Muscle layer of colon (tissue), 2 donors: ENCODE data around the gene ITGB2.

Experiments used
- H3K27ac ChIP-seq: one replicate; pipeline ENCODE4 v1.7.0; 2013; ENCODE audit warnings: low read depth, mild to moderate bottlenecking, low read length, moderate library complexity
- H3K27me3 ChIP-seq, 2 donors: one replicate each; pipeline ENCODE4 v1.7.0; 2013; ENCODE audit warnings: low read length in 2 of 2, mild to moderate bottlenecking in 2 of 2; ENCODE audit not compliant: insufficient read depth in 2 of 2, control insufficient read depth in 1 of 2
- H3K36me3 ChIP-seq: one replicate; pipeline ENCODE4 v1.7.0; 2013; ENCODE audit warnings: mild to moderate bottlenecking, low read length; ENCODE audit not compliant: insufficient read depth
- H3K4me1 ChIP-seq: one replicate; pipeline ENCODE4 v1.7.0; 2013; ENCODE audit warnings: mild to moderate bottlenecking, low read length; ENCODE audit not compliant: insufficient read depth
- H3K4me3 ChIP-seq, 2 donors: one replicate each; pipeline ENCODE4 v1.7.0; 2013; ENCODE audit warnings: low read length in 2 of 2, low read depth in 1 of 2, mild to moderate bottlenecking in 1 of 2, moderate library complexity in 1 of 2
- H3K9ac ChIP-seq: one replicate; pipeline ENCODE4 v1.7.0; 2013; ENCODE audit warnings: low read length
- H3K9me3 ChIP-seq: one replicate; pipeline ENCODE4 v1.7.0; 2013; ENCODE audit warnings: mild to moderate bottlenecking, low read length
- donor health status: abdominal sarcoma.
- donor health status: Adenocarcinoma of cecum.

ITGB2 gene

GRCh38 chr21:44952929-44953627, 32.4 kb upstream of the ITGB2 start:
- no peaks in the 10 kb centered on the region for H3K27me3 ChIP-seq
- H3K27ac ChIP-seq = no peak overlapping the region
- no peaks in the 10 kb centered on the region for H3K9me3 ChIP-seq
- H3K36me3 ChIP-seq = no peaks in the 10 kb centered on the region
- no peak overlapping the region for H3K4me3 ChIP-seq
- no peak overlapping the region for H3K9ac ChIP-seq
- H3K4me1 ChIP-seq = peaks cover 33% of the 10 kb centered on the region

DNA sequence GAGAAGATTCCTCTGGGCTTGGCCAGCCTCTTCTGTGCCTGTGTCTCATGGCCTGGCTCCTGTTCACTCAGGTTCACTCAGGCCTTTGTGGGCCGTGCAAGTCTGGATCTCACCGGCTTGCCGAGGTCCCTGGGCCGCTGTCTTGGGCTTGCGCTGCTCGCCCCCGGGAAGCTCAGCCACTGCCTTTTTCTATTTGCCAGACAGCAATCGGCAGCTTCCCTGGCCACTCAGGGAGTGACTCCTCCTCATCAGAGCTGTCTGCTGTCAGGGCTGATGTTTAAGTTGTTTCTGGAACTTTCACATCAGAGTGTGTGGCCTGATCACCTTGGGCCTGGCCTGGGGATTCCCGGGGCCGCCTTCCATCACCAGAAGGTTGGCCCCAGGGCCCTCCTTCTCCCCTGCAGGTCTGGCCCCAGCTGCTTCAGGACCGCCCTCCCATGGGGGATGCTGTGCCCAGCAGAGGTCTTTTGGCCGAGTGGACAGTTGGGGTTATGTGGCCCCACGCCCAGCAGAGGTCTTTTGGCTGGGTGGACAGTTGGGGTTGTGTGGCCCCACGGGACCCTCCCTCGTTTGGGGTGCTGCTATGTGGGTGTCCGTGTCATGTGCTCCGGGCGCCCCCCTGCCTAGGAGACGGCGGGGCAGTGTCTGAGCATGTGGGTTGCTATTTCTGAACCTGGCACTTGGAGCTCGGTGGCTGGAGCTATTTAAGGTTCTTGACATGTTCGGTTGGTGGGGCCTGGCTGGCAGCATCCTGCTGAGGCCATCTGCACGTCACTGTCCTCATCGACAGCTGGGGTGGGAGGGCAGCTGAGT, 31.6 kb upstream of the ITGB2 start:
- no peaks in the 10 kb centered on the region for H3K27me3 ChIP-seq
- H3K4me3 ChIP-seq = no peak overlapping the region
- no peak overlapping the region for H3K27ac ChIP-seq
- no peaks in the 10 kb centered on the region for H3K36me3 ChIP-seq
- no peak overlapping the region for H3K9ac ChIP-seq
- no peaks in the 10 kb centered on the region for H3K9me3 ChIP-seq
- H3K4me1 ChIP-seq = peaks cover 29% of the 10 kb centered on the region

GRCh38 chr21:44951186-44951915, 30.7 kb upstream of the ITGB2 start:
- Histone ChIP-seq H3K27me3 (no peaks in the 10 kb centered on the region), H3K27ac (no peak overlapping the region), H3K4me3 (no peak overlapping the region), H3K36me3 (no peaks in the 10 kb centered on the region), H3K4me1 (peaks cover 29% of the 10 kb centered on the region), H3K9me3 (no peaks in the 10 kb centered on the region), H3K9ac (no peak overlapping the region)

- peaks cover 2% of the 10 kb centered on the region for H3K36me3 ChIP-seq
- peaks cover 24% of the 10 kb centered on the region for H3K4me1 ChIP-seq
- no peak overlapping the region for H3K27ac ChIP-seq
- no peaks in the 10 kb centered on the region for H3K27me3 ChIP-seq
- no peak overlapping the region for H3K9ac ChIP-seq
- no peak overlapping the region for H3K4me3 ChIP-seq
- no peaks in the 10 kb centered on the region for H3K9me3 ChIP-seq
These were observed 29.7 kb upstream of the ITGB2 start for GRCh38 chr21:44950351-44950750.

DNA sequence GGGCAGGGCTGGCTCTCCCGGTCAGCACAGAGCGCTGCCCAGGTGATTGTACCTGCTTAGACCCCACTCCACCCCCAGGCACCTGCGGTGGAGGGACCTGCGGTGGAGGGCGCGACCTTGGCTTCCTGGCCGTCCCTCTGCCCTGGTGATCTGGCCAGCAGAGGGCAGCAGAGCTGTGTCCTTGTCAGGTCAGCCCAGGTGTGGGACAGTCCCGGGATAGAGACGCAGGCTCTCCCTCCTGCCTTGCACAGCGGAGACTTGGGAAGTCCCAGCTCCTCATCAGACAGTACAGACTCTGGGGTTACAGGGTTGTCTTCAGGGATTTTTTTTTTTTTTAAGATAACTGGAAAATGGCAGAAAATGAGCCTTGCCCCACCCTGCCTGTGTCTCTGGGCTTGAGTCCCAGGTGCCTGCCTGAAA, 29.1 kb upstream of the ITGB2 start:
- no peak overlapping the region for H3K27ac ChIP-seq
- H3K36me3 ChIP-seq = peaks cover 8% of the 10 kb centered on the region

GRCh38 chr21:44949161-44949778, 28.6 kb upstream of the ITGB2 start:
- Histone ChIP-seq H3K9me3 (no peaks in the 10 kb centered on the region), H3K27ac (no peak overlapping the region), H3K4me3 (no peak overlapping the region), H3K4me1 (peaks cover 24% of the 10 kb centered on the region), H3K27me3 (no peaks in the 10 kb centered on the region), H3K9ac (no peak overlapping the region), H3K36me3 (peaks cover 13% of the 10 kb centered on the region)

More for the DNA sequence above, 29.1 kb upstream of the ITGB2 start:
- Histone ChIP-seq H3K9me3 (no peaks in the 10 kb centered on the region), H3K27me3 (no peaks in the 10 kb centered on the region), H3K4me1 (peaks cover 24% of the 10 kb centered on the region), H3K9ac (no peak overlapping the region), H3K4me3 (no peak overlapping the region)

DNA sequence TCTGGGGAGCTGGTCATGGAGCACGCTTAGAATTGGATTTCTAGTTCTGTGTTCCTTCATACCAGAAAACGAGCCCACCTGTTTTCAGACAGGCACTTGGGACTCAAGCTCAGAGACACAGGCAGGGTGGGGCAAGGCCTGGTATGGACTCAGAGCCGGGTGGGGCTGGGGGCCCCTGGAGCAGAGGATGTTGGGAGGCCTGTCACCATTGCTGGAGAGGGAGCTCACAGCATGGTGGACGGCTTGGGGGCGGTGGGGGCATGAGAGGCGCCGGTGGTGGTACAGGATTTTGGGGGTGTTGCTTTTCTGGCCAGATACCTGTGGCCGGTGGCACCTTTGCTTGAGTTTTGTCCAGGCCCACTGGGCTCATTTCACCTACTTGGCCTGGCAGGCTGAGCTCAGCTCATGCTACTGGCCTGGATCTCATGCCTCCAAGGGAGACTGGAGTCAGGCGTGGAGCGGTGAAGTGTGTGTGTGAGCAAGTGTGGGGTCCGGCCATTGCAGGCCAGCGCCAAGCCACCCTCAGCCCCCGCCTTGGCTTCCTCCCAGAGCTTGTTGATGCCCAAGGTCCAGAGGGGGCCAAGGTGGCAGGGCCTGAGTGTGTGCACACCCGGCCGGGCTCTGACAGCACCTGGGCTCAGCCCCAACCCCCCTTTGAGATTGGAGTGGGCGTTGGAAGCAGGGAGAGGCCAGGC, 27.9 kb upstream of the ITGB2 start:
- H3K27ac ChIP-seq = no peak overlapping the region
- H3K4me1 ChIP-seq = peaks cover 24% of the 10 kb centered on the region

GRCh38 chr21:44947930-44948331, 27.2 kb upstream of the ITGB2 start:
- Histone ChIP-seq H3K4me3 (no peak overlapping the region), H3K27me3 (no peaks in the 10 kb centered on the region), H3K9me3 (no peaks in the 10 kb centered on the region), H3K27ac (no peak overlapping the region), H3K36me3 (peaks cover 18% of the 10 kb centered on the region), H3K4me1 (peaks cover 21% of the 10 kb centered on the region), H3K9ac (no peak overlapping the region)

More for the DNA sequence above, 27.9 kb upstream of the ITGB2 start:
- H3K27me3 ChIP-seq = no peaks in the 10 kb centered on the region
- peaks cover 18% of the 10 kb centered on the region for H3K36me3 ChIP-seq
- no peak overlapping the region for H3K9ac ChIP-seq
- H3K9me3 ChIP-seq = no peaks in the 10 kb centered on the region
- H3K4me3 ChIP-seq = no peak overlapping the region

GRCh38 chr21:44947111-44947929, 26.6 kb upstream of the ITGB2 start:
- H3K27me3 ChIP-seq = no peaks in the 10 kb centered on the region
- no peaks in the 10 kb centered on the region for H3K9me3 ChIP-seq
- H3K9ac ChIP-seq = no peak overlapping the region
- no peak overlapping the region for H3K4me3 ChIP-seq
- H3K27ac ChIP-seq = no peak overlapping the region
- H3K36me3 ChIP-seq = peaks cover 18% of the 10 kb centered on the region
- peaks cover 15% of the 10 kb centered on the region for H3K4me1 ChIP-seq

- Histone ChIP-seq H3K4me3 (no peak overlapping the region), H3K9me3 (no peaks in the 10 kb centered on the region), H3K36me3 (peaks cover 18% of the 10 kb centered on the region), H3K9ac (no peak overlapping the region), H3K27me3 (no peaks in the 10 kb centered on the region), H3K27ac (no peak overlapping the region), H3K4me1 (peaks cover 17% of the 10 kb centered on the region)
These were observed 25.7 kb upstream of the ITGB2 start for GRCh38 chr21:44946254-44947041.
